DMS53 (cell line): ENCODE results near the gene FKTN.

Source experiments
- DNase-seq: peaks from one replicate; lab custom pipeline; 2025; lab: John Stamatoyannopoulos, UW

FKTN gene

GRCh38 chr9:105633411-105633810 is 75.5 kb downstream of the FKTN start:
- no peak for DNase-seq

GRCh38 chr9:105636331-105636730 is 78.4 kb downstream of the FKTN start:
- DNase-seq = no peak

- no peak for DNase-seq
Measured at GRCh38 chr9:105637787-105638395, 80.0 kb downstream of the FKTN start.

- no peak for DNase-seq
Measured at GRCh38 chr9:105639936-105640335, 82.0 kb downstream of the FKTN start.

- no peak for DNase-seq
Measured at GRCh38 chr9:105643795-105644194, 85.9 kb downstream of the FKTN start.

- DNase-seq = no peak
Measured at GRCh38 chr9:105646879-105647594, 89.1 kb downstream of the FKTN start.

- DNase-seq = peak; percentile 39
Measured at GRCh38 chr9:105647595-105648349, 89.8 kb downstream of the FKTN start.

- DNase-seq = no peak
Measured at GRCh38 chr9:105651806-105652205, 93.9 kb downstream of the FKTN start.

- DNase-seq = peak; percentile 65
Measured at GRCh38 chr9:105656131-105656921, 98.4 kb downstream of the FKTN start.

GRCh38 chr9:105658351-105658750 is 100.4 kb downstream of the FKTN start:
- no peak for DNase-seq

- no peak for DNase-seq
Measured at GRCh38 chr9:105661011-105661410, 103.1 kb downstream of the FKTN start.

- DNase-seq = no peak
Measured at GRCh38 chr9:105662184-105663104, 104.5 kb downstream of the FKTN start, which contains the start of gene TAL2. Gene TAL2, plus strand, starts transcription at chr9:105662457. Its CDS starts 40 bp downstream, at chr9:105662497.

- DNase-seq = no peak
Measured at GRCh38 chr9:105663914-105664313, 106.0 kb downstream of the FKTN start.

- DNase-seq = no peak
Measured at GRCh38 chr9:105667867-105668266, 109.9 kb downstream of the FKTN start.

GRCh38 chr9:105670315-105670714 is 112.4 kb downstream of the FKTN start:
- no peak for DNase-seq

GRCh38 chr9:105670775-105671174 is 112.8 kb downstream of the FKTN start:
- DNase-seq = no peak

GRCh38 chr9:105672711-105673234 is 114.8 kb downstream of the FKTN start:
- DNase-seq = no peak

- no peak for DNase-seq
Measured at GRCh38 chr9:105673850-105674387, 116.0 kb downstream of the FKTN start.

GRCh38 chr9:105676351-105676923 is 118.5 kb downstream of the FKTN start:
- no peak for DNase-seq

- peak; percentile 35 for DNase-seq
Measured at GRCh38 chr9:105678163-105678562, 120.2 kb downstream of the FKTN start.
